Thyroid gland (tissue), 4 donors: ENCODE data around the gene TENT4B.

ENCODE experiments used
- POLR2A ChIP-seq, 2 donors: fragments of 450-650 bp; IDR thresholded peaks; one replicate each; pipeline ENCODE4 v1.6.1; 2017; ENCODE audit warnings: antibody characterized with exemption in 2 of 2, mild to moderate bottlenecking in 2 of 2, moderate library complexity in 1 of 2
- TF ChIP-seq, protein P1 (sequence below), 6 experiments: fragments of 200-600 bp in 3 of 6; fragments of 450-650 bp in 3 of 6; sonication (generic) in 3 of 6; IDR thresholded peaks; one replicate each; pipeline ENCODE4 v1.5.1; 2016 to 2019; ENCODE audit warnings: antibody characterized with exemption in 6 of 6, mild to moderate bottlenecking in 2 of 6, inconsistent platforms in 1 of 6, moderate library complexity in 1 of 6

DNA sequence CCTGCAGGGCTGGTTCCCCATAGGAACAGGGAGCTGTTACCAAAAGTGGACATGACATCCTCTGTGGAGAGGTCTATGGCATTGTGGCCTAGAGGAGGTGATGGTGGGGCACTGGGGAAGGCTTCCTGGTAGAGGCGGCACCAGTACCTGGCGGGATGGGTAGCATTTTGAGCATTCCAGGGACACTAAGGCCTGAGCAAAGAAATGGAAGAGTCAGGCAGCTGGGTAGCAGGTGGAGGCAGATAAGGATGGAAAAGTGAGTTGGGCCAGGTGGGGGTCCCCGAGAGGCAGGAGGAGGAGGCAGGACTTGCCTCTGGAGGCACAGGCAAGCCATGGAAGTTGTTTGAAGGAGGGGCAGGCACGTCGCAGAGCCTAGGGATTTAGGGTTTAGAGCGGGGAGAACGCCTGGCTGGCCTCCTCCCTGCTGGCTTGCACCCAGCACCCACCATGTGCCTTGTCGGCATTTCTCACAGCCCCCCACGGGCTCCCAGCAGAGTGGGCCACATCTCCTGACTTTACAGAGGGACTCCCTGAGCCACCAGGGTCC is 108.1 kb downstream of the TENT4B start:
- TF ChIP-seq, protein P1, sequence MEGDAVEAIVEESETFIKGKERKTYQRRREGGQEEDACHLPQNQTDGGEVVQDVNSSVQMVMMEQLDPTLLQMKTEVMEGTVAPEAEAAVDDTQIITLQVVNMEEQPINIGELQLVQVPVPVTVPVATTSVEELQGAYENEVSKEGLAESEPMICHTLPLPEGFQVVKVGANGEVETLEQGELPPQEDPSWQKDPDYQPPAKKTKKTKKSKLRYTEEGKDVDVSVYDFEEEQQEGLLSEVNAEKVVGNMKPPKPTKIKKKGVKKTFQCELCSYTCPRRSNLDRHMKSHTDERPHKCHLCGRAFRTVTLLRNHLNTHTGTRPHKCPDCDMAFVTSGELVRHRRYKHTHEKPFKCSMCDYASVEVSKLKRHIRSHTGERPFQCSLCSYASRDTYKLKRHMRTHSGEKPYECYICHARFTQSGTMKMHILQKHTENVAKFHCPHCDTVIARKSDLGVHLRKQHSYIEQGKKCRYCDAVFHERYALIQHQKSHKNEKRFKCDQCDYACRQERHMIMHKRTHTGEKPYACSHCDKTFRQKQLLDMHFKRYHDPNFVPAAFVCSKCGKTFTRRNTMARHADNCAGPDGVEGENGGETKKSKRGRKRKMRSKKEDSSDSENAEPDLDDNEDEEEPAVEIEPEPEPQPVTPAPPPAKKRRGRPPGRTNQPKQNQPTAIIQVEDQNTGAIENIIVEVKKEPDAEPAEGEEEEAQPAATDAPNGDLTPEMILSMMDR (IDR thresholded peaks at IDR 0.05) = no peak
- TF ChIP-seq POLR2A (IDR thresholded peaks at IDR 0.05) = no peak
